ENCODE measurements around the gene LDLRAD3. TPM values are rescaled to one million over a fixed set of nuclear protein-coding genes. Genes with fewer than 3 reads are reported as not detected.

The LDLRAD3 gene
- polyA plus RNA-seq, 1 experiment: 7.8 TPM

GRCh38 chr11:36249246-36249645 lies 305.4 kb downstream of the LDLRAD3 start:
- Histone ChIP-seq H3K27me3 (ENCODE audit: control insufficient read depth, insufficient read depth, low read length) (peaks cover 14% of the 10 kb centered on the region), H3K27ac (ENCODE audit: low read depth, low read length) (no peak overlapping the region), H3K9me3 (ENCODE audit: control insufficient read depth, insufficient read depth, low read length) (peaks cover 10% of the 10 kb centered on the region; the same call in 1 of the 2 replicates), H3K4me3 (ENCODE audit: low read depth, low read length) (no peak overlapping the region)
- no peak for TF ChIP-seq CTCF (IDR thresholded peaks at IDR 0.05; ENCODE audit: low read depth, low read length)
- DNase-seq (ENCODE audit: low read depth, low spot score): peak; percentile 77
- ChIA-PET POLR2A (no interaction called here), CTCF (interaction anchor here (1.1 to 4.3 kb wide), 6 partner anchors 9 to 633 kb away, joined by 3 to 32 read pairs (median 6); no protein-coding TSS in a partner anchor)

GRCh38 chr11:36251823-36252222 lies 308.0 kb downstream of the LDLRAD3 start:
- Histone ChIP-seq H3K9me3 (ENCODE audit: control insufficient read depth, insufficient read depth, low read length) (peaks cover 14% of the 10 kb centered on the region; the same call in 1 of the 2 replicates), H3K27me3 (ENCODE audit: control insufficient read depth, insufficient read depth, low read length) (peaks cover 9% of the 10 kb centered on the region), H3K4me3 (ENCODE audit: low read depth, low read length) (no peak overlapping the region), H3K27ac (ENCODE audit: low read depth, low read length) (no peak overlapping the region)
- CTCF ChIA-PET: interaction anchor here (1.6 to 2.0 kb wide), 2 partner anchors 14 to 430 kb away, joined by 3 to 13 read pairs; no protein-coding TSS in a partner anchor
- DNase-seq (ENCODE audit: low read depth, low spot score): no peak
- no peak for TF ChIP-seq CTCF (IDR thresholded peaks at IDR 0.05; ENCODE audit: low read depth, low read length)
- POLR2A ChIA-PET: no interaction called here

GRCh38 chr11:36253238-36253637 lies 309.4 kb downstream of the LDLRAD3 start:
- no peak overlapping the region for H3K27ac ChIP-seq (ENCODE audit: low read depth, low read length)
- TF ChIP-seq CTCF (IDR thresholded peaks at IDR 0.05; ENCODE audit: low read depth, low read length): no peak
- peaks cover 14% of the 10 kb centered on the region; the same call in 1 of the 2 replicates for H3K9me3 ChIP-seq (ENCODE audit: control insufficient read depth, insufficient read depth, low read length)
- POLR2A ChIA-PET: no interaction called here
- no peak overlapping the region for H3K4me3 ChIP-seq (ENCODE audit: low read depth, low read length)
- CTCF ChIA-PET: interaction anchor here (0.9 to 2.0 kb wide), 7 partner anchors 12 to 431 kb away, joined by 3 to 13 read pairs (median 3); no protein-coding TSS in a partner anchor
- peaks cover 6% of the 10 kb centered on the region for H3K27me3 ChIP-seq (ENCODE audit: control insufficient read depth, insufficient read depth, low read length)
- DNase-seq (ENCODE audit: low read depth, low spot score): no peak

GRCh38 chr11:36254713-36255112 lies 310.9 kb downstream of the LDLRAD3 start:
- CTCF ChIA-PET: interaction anchor here (1.2 to 1.4 kb wide), 3 partner anchors 213 to 433 kb away, joined by 3 to 7 read pairs (median 5); no protein-coding TSS in a partner anchor
- Histone ChIP-seq H3K4me3 (ENCODE audit: low read depth, low read length) (no peak overlapping the region), H3K27ac (ENCODE audit: low read depth, low read length) (no peak overlapping the region), H3K27me3 (ENCODE audit: control insufficient read depth, insufficient read depth, low read length) (peaks cover 10% of the 10 kb centered on the region), H3K9me3 (ENCODE audit: control insufficient read depth, insufficient read depth, low read length) (peaks cover 14% of the 10 kb centered on the region; the same call in 1 of the 2 replicates)
- no peak for TF ChIP-seq CTCF (IDR thresholded peaks at IDR 0.05; ENCODE audit: low read depth, low read length)
- DNase-seq (ENCODE audit: low read depth, low spot score): no peak
- POLR2A ChIA-PET: no interaction called here

- CTCF ChIA-PET: interaction anchor here (0.6 to 6.4 kb wide), 10 partner anchors 8 to 770 kb away, joined by 3 to 144 read pairs (median 7); no protein-coding TSS in a partner anchor
- no peak for TF ChIP-seq CTCF (IDR thresholded peaks at IDR 0.05; ENCODE audit: low read depth, low read length)
- Histone ChIP-seq H3K27ac (ENCODE audit: low read depth, low read length) (no peak overlapping the region), H3K27me3 (ENCODE audit: control insufficient read depth, insufficient read depth, low read length) (peaks cover 14% of the 10 kb centered on the region), H3K4me3 (ENCODE audit: low read depth, low read length) (no peak overlapping the region), H3K9me3 (ENCODE audit: control insufficient read depth, insufficient read depth, low read length) (peaks cover 4% of the 10 kb centered on the region; the same call in 1 of the 2 replicates)
- DNase-seq (ENCODE audit: low read depth, low spot score): no peak
- POLR2A ChIA-PET: no interaction called here
Measured at GRCh38 chr11:36257351-36257750, 313.5 kb downstream of the LDLRAD3 start.
